LNCAP (cell line): ENCODE data around the gene IL22RA1.

Experiments
- TF ChIP-seq, protein P1 (sequence below): fragments of 450-650 bp; IDR thresholded peaks from 2 replicates; pipeline ENCODE4 v1.5.1; 2017; ENCODE audit warnings: mild to moderate bottlenecking

IL22RA1 gene

DNA sequence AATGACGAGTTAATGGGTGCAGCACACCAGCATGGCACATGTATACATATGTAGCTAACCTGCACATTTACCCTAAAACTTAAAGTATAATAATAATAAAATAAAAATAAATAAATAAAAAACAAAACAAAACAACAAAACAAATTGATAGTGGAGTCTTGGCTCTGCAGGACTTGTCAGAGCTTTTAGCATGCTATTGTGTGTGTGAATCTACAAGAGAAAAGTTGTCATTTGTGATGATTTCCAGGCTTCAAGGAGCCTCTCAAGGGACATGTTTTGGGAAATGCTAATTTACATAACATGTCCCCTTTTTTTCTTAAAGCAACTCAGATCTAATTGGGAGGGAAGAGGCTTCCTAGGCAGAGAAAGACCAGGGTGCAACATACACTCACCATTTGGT, 9.1 kb downstream of the IL22RA1 start:
- TF ChIP-seq, protein P1, sequence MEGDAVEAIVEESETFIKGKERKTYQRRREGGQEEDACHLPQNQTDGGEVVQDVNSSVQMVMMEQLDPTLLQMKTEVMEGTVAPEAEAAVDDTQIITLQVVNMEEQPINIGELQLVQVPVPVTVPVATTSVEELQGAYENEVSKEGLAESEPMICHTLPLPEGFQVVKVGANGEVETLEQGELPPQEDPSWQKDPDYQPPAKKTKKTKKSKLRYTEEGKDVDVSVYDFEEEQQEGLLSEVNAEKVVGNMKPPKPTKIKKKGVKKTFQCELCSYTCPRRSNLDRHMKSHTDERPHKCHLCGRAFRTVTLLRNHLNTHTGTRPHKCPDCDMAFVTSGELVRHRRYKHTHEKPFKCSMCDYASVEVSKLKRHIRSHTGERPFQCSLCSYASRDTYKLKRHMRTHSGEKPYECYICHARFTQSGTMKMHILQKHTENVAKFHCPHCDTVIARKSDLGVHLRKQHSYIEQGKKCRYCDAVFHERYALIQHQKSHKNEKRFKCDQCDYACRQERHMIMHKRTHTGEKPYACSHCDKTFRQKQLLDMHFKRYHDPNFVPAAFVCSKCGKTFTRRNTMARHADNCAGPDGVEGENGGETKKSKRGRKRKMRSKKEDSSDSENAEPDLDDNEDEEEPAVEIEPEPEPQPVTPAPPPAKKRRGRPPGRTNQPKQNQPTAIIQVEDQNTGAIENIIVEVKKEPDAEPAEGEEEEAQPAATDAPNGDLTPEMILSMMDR = no peak

DNA sequence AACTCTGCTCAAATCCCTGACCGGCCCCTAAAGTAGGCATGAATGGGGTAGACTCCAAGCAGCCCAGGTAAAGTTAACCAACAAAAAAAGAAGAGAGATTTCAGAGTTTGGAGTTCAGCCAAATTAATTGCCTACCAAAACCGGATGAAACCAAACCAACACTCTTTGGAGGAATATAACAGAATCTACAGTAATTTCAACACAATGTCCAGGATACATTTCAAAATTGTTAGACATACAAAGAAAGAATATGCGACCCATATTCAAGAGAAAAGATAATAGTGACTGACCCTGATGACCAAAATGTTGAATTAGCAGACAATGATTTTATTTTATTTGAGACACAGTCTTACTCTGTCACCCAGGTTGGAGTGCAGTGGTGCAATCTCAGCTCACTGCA, 12.6 kb downstream of the IL22RA1 start:
- TF ChIP-seq, protein P1 = no peak

- TF ChIP-seq, protein P1 = no peak
Measured at GRCh38 chr1:24127801-24128363, 15.1 kb downstream of the IL22RA1 start.

DNA sequence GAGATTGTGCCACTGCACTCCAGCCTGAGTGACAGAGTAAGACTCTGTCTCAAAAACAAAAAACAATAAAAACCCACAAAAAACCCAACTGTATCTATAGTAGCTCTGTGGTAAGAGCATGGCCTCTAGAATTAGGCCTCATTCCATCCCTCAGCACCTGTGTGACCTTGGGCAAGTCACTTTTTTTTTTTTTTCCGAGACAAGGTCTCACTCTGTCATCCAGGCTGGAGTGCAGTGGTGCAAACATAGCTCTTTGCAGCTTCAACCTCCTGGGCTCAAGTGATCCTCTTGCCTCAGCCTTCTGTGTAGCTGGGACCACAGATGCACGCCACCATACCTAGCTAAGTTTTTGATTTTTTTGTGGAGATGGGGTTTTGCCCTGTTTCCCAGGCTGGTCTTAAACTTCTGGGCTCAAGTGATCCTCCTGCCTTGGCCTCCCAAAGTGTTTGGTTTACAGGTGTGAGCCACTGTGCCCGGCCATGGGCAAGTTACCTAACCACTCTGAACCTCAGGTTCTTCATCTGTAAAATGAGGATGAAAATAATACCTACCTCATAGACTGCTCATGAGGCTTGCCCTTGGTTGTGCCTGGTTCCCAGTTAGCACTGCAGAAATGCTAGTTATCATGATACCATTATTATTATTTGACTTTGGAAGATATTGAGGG, 15.7 kb downstream of the IL22RA1 start:
- TF ChIP-seq, protein P1 = no peak

GRCh38 chr1:24126672-24127023, 16.3 kb downstream of the IL22RA1 start:
- TF ChIP-seq, protein P1 = no peak

DNA sequence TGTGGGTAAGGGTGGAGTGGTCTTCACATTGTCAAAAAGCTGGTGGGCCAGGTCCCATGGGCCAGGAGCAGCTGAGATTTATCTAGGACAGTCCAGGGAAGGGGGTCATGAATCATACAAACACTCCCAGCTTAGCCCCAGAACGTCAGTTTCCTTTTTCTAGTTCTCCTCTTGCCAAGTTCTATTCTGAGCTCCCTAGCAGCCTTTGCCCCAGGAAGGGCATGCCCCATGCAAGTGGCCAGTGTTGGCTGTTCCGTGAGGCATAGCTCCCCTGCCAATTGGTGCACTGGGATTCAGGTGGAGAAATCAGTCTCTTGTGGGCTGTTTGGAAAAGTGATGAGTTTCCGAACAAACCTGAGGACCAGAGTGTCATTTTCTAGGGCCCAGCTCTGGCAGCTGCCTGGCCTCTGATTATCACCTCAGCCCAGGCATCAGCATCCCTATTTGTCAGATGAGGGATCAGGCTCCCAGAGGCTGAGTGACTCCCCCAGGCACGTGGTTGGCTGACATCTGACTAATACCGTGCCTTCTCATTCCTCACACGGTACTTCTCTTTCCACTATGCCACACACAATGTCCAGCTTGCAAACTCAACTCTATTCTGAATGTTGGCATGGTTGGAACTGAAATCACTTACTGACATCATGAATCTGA, 16.8 kb downstream of the IL22RA1 start:
- TF ChIP-seq, protein P1 = no peak

DNA sequence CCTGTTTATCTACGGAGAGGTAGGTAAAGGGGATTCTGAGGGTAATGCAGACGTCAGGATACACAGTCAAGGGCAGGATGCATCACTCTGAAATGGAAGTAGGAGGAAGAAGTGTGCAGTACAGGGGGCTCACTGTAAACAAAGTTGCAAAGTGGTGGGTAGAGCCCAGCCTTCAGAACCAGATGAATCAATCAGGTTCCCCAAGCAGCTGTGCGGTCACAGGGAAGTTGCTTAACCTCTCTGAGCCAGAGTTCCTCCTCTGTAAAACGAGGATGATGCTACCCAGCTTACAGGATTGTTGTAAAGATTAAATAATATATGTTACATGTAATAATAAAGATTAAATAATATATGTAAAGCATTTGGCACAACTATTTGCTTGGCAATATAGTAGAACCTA, 17.5 kb downstream of the IL22RA1 start:
- TF ChIP-seq, protein P1 = no peak
